ENCODE measurements around the gene ADH1C. TPM values are rescaled to one million over a fixed set of nuclear protein-coding genes. Genes with fewer than 3 reads are reported as not detected.

Gene ADH1C
- total and polyA plus RNA-seq, 9 of the 15 experiments (the other 6 are each of a cell fraction or from before 2014, with no cell fraction given) = 0.40 TPM; not detected in 8

GRCh38 chr4:99359480-99360204 is 7.1 kb upstream of the ADH1C start:
- no peak for FAIRE-seq
- CTCF ChIA-PET (ENCODE audit: low intra/inter-chr PET ratio) = no interaction called here
- no peak for ATAC-seq
- TF ChIP-seq BRF2 (IDR thresholded peaks at IDR 0.05; ENCODE audit: borderline replicate concordance, insufficient read depth, insufficient read length) = no peak
- TF ChIP-seq ZNF444 (CRISPR knock-in tag; IDR thresholded peaks at IDR 0.05) = no peak
- no peak for TF ChIP-seq TFE3 (CRISPR knock-in tag; IDR thresholded peaks at IDR 0.05)
- TF ChIP-seq ZNF395 (CRISPR knock-in tag; IDR thresholded peaks at IDR 0.05) = no peak
- no peak for TF ChIP-seq PHTF2 (CRISPR knock-in tag; IDR thresholded peaks at IDR 0.05)
- TF ChIP-seq PHF21A (IDR thresholded peaks at IDR 0.05; ENCODE audit: borderline replicate concordance, low read depth) = no peak
- no peak for TF ChIP-seq BRF1 (IDR thresholded peaks at IDR 0.05; ENCODE audit: borderline replicate concordance, extremely low read depth, insufficient read length)
- TF ChIP-seq MBD2 (IDR thresholded peaks at IDR 0.05; ENCODE audit: borderline replicate concordance, low read depth) = no peak
- no peak for TF ChIP-seq GABPB1 (CRISPR knock-in tag; IDR thresholded peaks at IDR 0.05)
- TF ChIP-seq ARHGAP35 (IDR thresholded peaks at IDR 0.05; ENCODE audit: partially characterized antibody) = no peak
- no peak for TF ChIP-seq CBFA2T2 (conservative IDR thresholded peaks at IDR 0.05)
- no peak for TF ChIP-seq RNF2 (IDR thresholded peaks at IDR 0.05)
- no peak for TF ChIP-seq MXD1 (CRISPR knock-in tag; IDR thresholded peaks at IDR 0.05; ENCODE audit: borderline replicate concordance, poor library complexity, severe bottlenecking)
- no peak for TF ChIP-seq MYC (IDR thresholded peaks at IDR 0.05; ENCODE audit: low read depth, low read length)
- no peak for TF ChIP-seq MYC (CRISPR knock-in tag; IDR thresholded peaks at IDR 0.05; ENCODE audit: borderline replicate concordance, low read depth)
- TF ChIP-seq DDX20 (tag; IDR thresholded peaks at IDR 0.05; ENCODE audit: low read depth) = no peak
- TF ChIP-seq KDM5B (IDR thresholded peaks at IDR 0.05; ENCODE audit: insufficient replicate concordance, low read depth, low read length) = no peak

More at GRCh38 chr4:99359480-99360204, 7.1 kb upstream of the ADH1C start:
- intact Hi-C loops (cut with micrococcal nuclease) (no loop called here), in situ Hi-C loops (cut with MboI) (no loop called here)
- H3K79me2 ChIP-seq (ENCODE audit: control insufficient read depth, insufficient read depth, low read length) = no peaks in the 10 kb centered on the region
- POLR2A ChIA-PET = interaction anchor here (0.6 kb wide), 1 partner anchor 1174 kb away, joined by 3 read pairs; no protein-coding TSS in a partner anchor
- H4K20me1 ChIP-seq (replicated peaks; ENCODE audit: control insufficient read depth, insufficient read depth, low read length) = no peaks in the 10 kb centered on the region
- H3K27ac ChIP-seq (ENCODE audit: extremely low read depth, low read depth, low read length) = no peak overlapping the region
- H3K4me1 ChIP-seq (replicated peaks in 1 of 2; ENCODE audit: control insufficient read depth in 2 of 2, insufficient read depth in 2 of 2, low read length in 2 of 2) = no peaks in the 10 kb centered on the region
- 1% methylated on average over 18 of the region's 27 CpGs for WGBS (ENCODE audit: insufficient coverage, low coverage, missing lambda C conversion rate)
- no peak overlapping the region for H3K4me2 ChIP-seq (ENCODE audit: insufficient read depth, low read length)
- H3K9me1 ChIP-seq (ENCODE audit: control insufficient read depth, insufficient read depth, low read length) = no peaks in the 10 kb centered on the region
- H3K9ac ChIP-seq (ENCODE audit: insufficient read depth in 1 of 2, low read depth in 2 of 2, low read length in 2 of 2) = no peak overlapping the region
- no TSS peak for BruUV-seq (replicated peaks)
- no peak overlapping the region for H3K4me3 ChIP-seq
- H3K36me3 ChIP-seq (ENCODE audit: control insufficient read depth, insufficient read depth, low read length) = no peaks in the 10 kb centered on the region
- H2AFZ ChIP-seq (ENCODE audit: low read depth, low read length) = no peak overlapping the region
- H3K27me3 ChIP-seq (ENCODE audit: control insufficient read depth in 2 of 2, insufficient read depth in 2 of 2, low read length in 2 of 2) = no peaks in the 10 kb centered on the region
- DNase-seq (ENCODE audit: extremely low read depth in 1 of 4, low spot score in 3 of 4) = no peak
- H3K9me3 ChIP-seq (replicated peaks; ENCODE audit: control insufficient read depth, insufficient read depth, low read depth, low read length) = no peaks in the 10 kb centered on the region
